Activated T-cell treated with anti-CD3 and anti-CD28 coated beads, Interleukin-2, amount 50 U/mL, for 72 hours (primary cell): Measurements from ENCODE around the gene PRSS53. TPM values are rescaled to one million over a fixed set of nuclear protein-coding genes. Genes with fewer than 3 reads are reported as not detected.

Experiments
- ATAC-seq, 2 donors: fragments of 150-1000 bp; cut with Tn5 transposase; replicated peaks in 1 of 2; 2 replicates each; pipeline ENCODE4 v1.10.0; 2021; ENCODE audit warnings: moderate library complexity in 2 of 2, mild to moderate bottlenecking in 1 of 2
- DNase-seq, 2 donors: peaks; one replicate each; pipeline ENCODE4 v3.0.0; 2021 to 2022; ENCODE audit warnings: mixed read lengths in 1 of 2
- H3K27ac Mint-ChIP-seq: one replicate; pipeline ENCODE4 v1.8.0; 2022; ENCODE audit warnings: mild to moderate bottlenecking, moderate library complexity, mixed read lengths
- H3K27me3 Mint-ChIP-seq: one replicate; pipeline ENCODE4 v1.8.0; 2022; ENCODE audit warnings: low read depth, mixed read lengths
- H3K36me3 Mint-ChIP-seq, 2 donors: one replicate each; pipeline ENCODE4 v1.8.0; 2022; ENCODE audit warnings: mixed read lengths in 2 of 2, mild to moderate bottlenecking in 1 of 2; ENCODE audit not compliant: insufficient read depth in 2 of 2
- H3K4me1 Mint-ChIP-seq: one replicate; pipeline ENCODE4 v1.8.0; 2022; ENCODE audit warnings: low read depth, mixed read lengths
- H3K4me3 Mint-ChIP-seq, 2 donors: one replicate each; pipeline ENCODE4 v1.8.0; 2022; ENCODE audit warnings: mild to moderate bottlenecking in 2 of 2, mixed read lengths in 2 of 2, moderate library complexity in 2 of 2
- H3K9me3 Mint-ChIP-seq, 2 donors: one replicate each; pipeline ENCODE4 v1.8.0; 2022; ENCODE audit warnings: mixed read lengths in 2 of 2
- total RNA-seq, 2 donors: library from RNA; stranded (reverse); gene quantifications; one replicate each; pipeline ENCODE4 v1.2.3, GENCODE V29; 2022

The PRSS53 gene
- total RNA-seq, 2 donors from 2014 or later = 6.2 to 7.7 TPM

GRCh38 chr16:31094424-31095120 lies 5.8 kb upstream of the PRSS53 start, which contains the start of gene VKORC1:
Gene VKORC1 (minus strand): TSS chr16:31094797. CDS start chr16:31094729, 68 bp downstream.
- peak; percentile 94 to 95 for ATAC-seq
- H3K4me3 Mint-ChIP-seq = peak within 1 kb of the TSS; percentile 98
- H3K27me3 Mint-ChIP-seq = no peaks in the 10 kb centered on the region
- peak within 1 kb of the TSS; percentile 80 for H3K27ac Mint-ChIP-seq
- peaks cover 38% of the 10 kb centered on the region for H3K4me1 Mint-ChIP-seq
- H3K9me3 Mint-ChIP-seq = no peaks in the 10 kb centered on the region
- no peaks in the 10 kb centered on the region for H3K36me3 Mint-ChIP-seq
- DNase-seq = peak; percentile 85 to 89

- Mint-ChIP-seq H3K27ac (peak overlapping the region; percentile 80), H3K4me3 (peak overlapping the region; percentile 98), H3K27me3 (no peaks in the 10 kb centered on the region), H3K9me3 (no peaks in the 10 kb centered on the region), H3K4me1 (peaks cover 38% of the 10 kb centered on the region), H3K36me3 (no peaks in the 10 kb centered on the region)
- DNase-seq (no peak), ATAC-seq (peak in 1 of 2 donors; percentile 3)
Observed at GRCh38 chr16:31094088-31094423, 5.3 kb upstream of the PRSS53 start.

GRCh38 chr16:31093132-31093703 lies 4.5 kb upstream of the PRSS53 start:
- ATAC-seq = no peak
- Mint-ChIP-seq H3K4me3 (peak overlapping the region; percentile 98), H3K27ac (no peak overlapping the region), H3K4me1 (peaks cover 38% of the 10 kb centered on the region), H3K36me3 (no peaks in the 10 kb centered on the region), H3K9me3 (no peaks in the 10 kb centered on the region), H3K27me3 (no peaks in the 10 kb centered on the region)
- DNase-seq = no peak

GRCh38 chr16:31092330-31092729 lies 3.6 kb upstream of the PRSS53 start:
- no peaks in the 10 kb centered on the region for H3K9me3 Mint-ChIP-seq
- no peaks in the 10 kb centered on the region for H3K27me3 Mint-ChIP-seq
- no peak overlapping the region for H3K4me3 Mint-ChIP-seq
- peaks cover 38% of the 10 kb centered on the region for H3K4me1 Mint-ChIP-seq
- H3K27ac Mint-ChIP-seq = no peak overlapping the region
- no peak for ATAC-seq
- no peaks in the 10 kb centered on the region for H3K36me3 Mint-ChIP-seq
- DNase-seq = no peak

GRCh38 chr16:31090540-31090939 lies 1.8 kb upstream of the PRSS53 start:
- DNase-seq = no peak
- no peaks in the 10 kb centered on the region for H3K27me3 Mint-ChIP-seq
- no peak for ATAC-seq
- no peak overlapping the region for H3K4me3 Mint-ChIP-seq
- H3K27ac Mint-ChIP-seq = no peak overlapping the region
- H3K36me3 Mint-ChIP-seq = peaks cover 0 to 1% of the 10 kb centered on the region in 2 donors
- peaks cover 27% of the 10 kb centered on the region for H3K4me1 Mint-ChIP-seq
- no peaks in the 10 kb centered on the region for H3K9me3 Mint-ChIP-seq

GRCh38 chr16:31089199-31089598 lies 456 bp upstream of the PRSS53 start:
- peaks cover 0 to 3% of the 10 kb centered on the region in 2 donors for H3K36me3 Mint-ChIP-seq
- H3K9me3 Mint-ChIP-seq = no peaks in the 10 kb centered on the region
- H3K4me3 Mint-ChIP-seq = no peak overlapping the region
- H3K4me1 Mint-ChIP-seq = peaks cover 17% of the 10 kb centered on the region
- DNase-seq = no peak
- no peak for ATAC-seq
- no peaks in the 10 kb centered on the region for H3K27me3 Mint-ChIP-seq
- H3K27ac Mint-ChIP-seq = no peak overlapping the region

GRCh38 chr16:31087971-31088370 lies 772 bp downstream of the PRSS53 start:
- no peak for DNase-seq
- Mint-ChIP-seq H3K4me3 (no peak overlapping the region), H3K27ac (no peak overlapping the region)

GRCh38 chr16:31087481-31087880 lies 1.3 kb downstream of the PRSS53 start:
- DNase-seq = no peak
- H3K36me3 Mint-ChIP-seq = peaks cover 0 to 3% of the 10 kb centered on the region in 2 donors
- no peaks in the 10 kb centered on the region for H3K27me3 Mint-ChIP-seq
- no peak for ATAC-seq
- H3K9me3 Mint-ChIP-seq = no peaks in the 10 kb centered on the region
- H3K4me3 Mint-ChIP-seq = no peak overlapping the region
- H3K4me1 Mint-ChIP-seq = peaks cover 1% of the 10 kb centered on the region
- H3K27ac Mint-ChIP-seq = no peak overlapping the region

More at GRCh38 chr16:31087971-31088370, 772 bp downstream of the PRSS53 start:
- H3K27me3 Mint-ChIP-seq = no peaks in the 10 kb centered on the region
- ATAC-seq = no peak
- H3K36me3 Mint-ChIP-seq = peaks cover 0 to 3% of the 10 kb centered on the region in 2 donors
- no peaks in the 10 kb centered on the region for H3K9me3 Mint-ChIP-seq
- peaks cover 6% of the 10 kb centered on the region for H3K4me1 Mint-ChIP-seq

- Mint-ChIP-seq H3K27ac (no peak overlapping the region), H3K4me1 (no peaks in the 10 kb centered on the region), H3K4me3 (no peak overlapping the region), H3K27me3 (no peaks in the 10 kb centered on the region), H3K9me3 (no peaks in the 10 kb centered on the region), H3K36me3 (peaks cover 0 to 3% of the 10 kb centered on the region in 2 donors)
- DNase-seq (no peak), ATAC-seq (no peak)
Observed at GRCh38 chr16:31086629-31086906, 2.2 kb downstream of the PRSS53 start.

- ATAC-seq = no peak
- peaks cover 0 to 3% of the 10 kb centered on the region in 2 donors for H3K36me3 Mint-ChIP-seq
- peaks cover under 1% of the 10 kb centered on the region for H3K4me1 Mint-ChIP-seq
- H3K4me3 Mint-ChIP-seq = no peak overlapping the region
- H3K9me3 Mint-ChIP-seq = no peaks in the 10 kb centered on the region
- no peak overlapping the region for H3K27ac Mint-ChIP-seq
- DNase-seq = no peak
- H3K27me3 Mint-ChIP-seq = no peaks in the 10 kb centered on the region
Observed at GRCh38 chr16:31085873-31086628, 2.7 kb downstream of the PRSS53 start.

GRCh38 chr16:31085411-31085810 lies 3.3 kb downstream of the PRSS53 start:
- peaks cover 5% of the 10 kb centered on the region for H3K4me1 Mint-ChIP-seq
- H3K9me3 Mint-ChIP-seq = no peaks in the 10 kb centered on the region
- no peak for ATAC-seq
- no peaks in the 10 kb centered on the region for H3K27me3 Mint-ChIP-seq
- no peak for DNase-seq
- no peak overlapping the region for H3K27ac Mint-ChIP-seq
- H3K4me3 Mint-ChIP-seq = no peak overlapping the region
- H3K36me3 Mint-ChIP-seq = peaks cover 0 to 3% of the 10 kb centered on the region in 2 donors

GRCh38 chr16:31084584-31085302 lies 4.0 kb downstream of the PRSS53 start:
- no peak overlapping the region for H3K27ac Mint-ChIP-seq
- ATAC-seq (no peak), DNase-seq (no peak)
- no peaks in the 10 kb centered on the region for H3K27me3 Mint-ChIP-seq
- H3K4me1 Mint-ChIP-seq = peaks cover 5% of the 10 kb centered on the region
- H3K36me3 Mint-ChIP-seq = peaks cover 0 to 3% of the 10 kb centered on the region in 2 donors
- H3K4me3 Mint-ChIP-seq = no peak overlapping the region
- no peaks in the 10 kb centered on the region for H3K9me3 Mint-ChIP-seq

- H3K4me1 Mint-ChIP-seq = peaks cover 5% of the 10 kb centered on the region
- no peaks in the 10 kb centered on the region for H3K9me3 Mint-ChIP-seq
- DNase-seq = no peak
- H3K4me3 Mint-ChIP-seq = no peak overlapping the region
- no peak overlapping the region for H3K27ac Mint-ChIP-seq
- H3K27me3 Mint-ChIP-seq = no peaks in the 10 kb centered on the region
- ATAC-seq = no peak
- peaks cover 0 to 6% of the 10 kb centered on the region in 2 donors for H3K36me3 Mint-ChIP-seq
Observed at GRCh38 chr16:31083981-31084380, 4.8 kb downstream of the PRSS53 start.
